ENCODE measurements around the gene ENTPD2. TPM values are rescaled to one million over a fixed set of nuclear protein-coding genes. Genes with fewer than 3 reads are reported as not detected.
A peak's percentile ranks its signal among the peaks of the same experiment; 100 is the strongest.

ENTPD2 gene
- total RNA-seq, 1 experiment from 2014 or later = 8.3 TPM

GRCh38 chr9:137046088-137046787 lies 7.6 kb downstream of the ENTPD2 start, which contains the start of gene NPDC1 (continued):
- TF ChIP-seq ZNF281 (CRISPR knock-in tag; IDR thresholded peaks at IDR 0.05) (peak; percentile 76; the same call in 1 of the 2 replicates), ZNF232 (CRISPR knock-in tag; IDR thresholded peaks at IDR 0.05) (peak; percentile 9; the same call in 1 of the 2 replicates), KAT7 (CRISPR knock-in tag; IDR thresholded peaks at IDR 0.05; ENCODE audit: borderline replicate concordance) (0 out of 2 replicates have a peak, but pooled peaks have one; percentile 59), NFE2L1 (CRISPR knock-in tag; IDR thresholded peaks at IDR 0.05) (peak; percentile 66; the same call in 1 of the 2 replicates), FOXP1 (CRISPR knock-in tag; IDR thresholded peaks at IDR 0.05; ENCODE audit: borderline replicate concordance) (no peak; the same call in none of the 2 replicates), CREM (CRISPR knock-in tag; IDR thresholded peaks at IDR 0.05) (0 out of 2 replicates have a peak, but pooled peaks have one; percentile 3), SOX15 (CRISPR knock-in tag; IDR thresholded peaks at IDR 0.05) (no peak), MYBL2 (CRISPR knock-in tag; IDR thresholded peaks at IDR 0.05) (peak; percentile 62; the same call in 1 of the 2 replicates), NR2C2 (CRISPR knock-in tag; IDR thresholded peaks at IDR 0.05) (no peak), ATF1 (CRISPR knock-in tag; IDR thresholded peaks at IDR 0.05) (0 out of 2 replicates have a peak, but pooled peaks have one; percentile 54), FOXP4 (CRISPR knock-in tag; IDR thresholded peaks at IDR 0.05) (peak; percentile 80), USF1 (CRISPR knock-in tag; IDR thresholded peaks at IDR 0.05) (peak; percentile 68), ETV6 (CRISPR knock-in tag; IDR thresholded peaks at IDR 0.05) (peak; percentile 56; the same call in 1 of the 2 replicates), ERG (CRISPR knock-in tag; IDR thresholded peaks at IDR 0.05) (no peak)

GRCh38 chr9:137045294-137046087 lies 8.4 kb downstream of the ENTPD2 start:
- CTCF ChIA-PET = interaction anchor here (1.0 to 3.9 kb wide), 8 partner anchors 11 to 98 kb away, joined by 3 to 41 read pairs (median 6); partner anchors contain the start of genes LCN12 and SAPCD2
- no peak overlapping the region for H3K27ac Mint-ChIP-seq
- no peak for TF ChIP-seq ZNF232 (CRISPR knock-in tag; IDR thresholded peaks at IDR 0.05)
- TF ChIP-seq ELF4 (CRISPR knock-in tag; IDR thresholded peaks at IDR 0.05; ENCODE audit: low read depth) = 0 out of 2 replicates have a peak, but pooled peaks have one; percentile 22
- TF ChIP-seq SP1 (CRISPR knock-in tag; conservative IDR thresholded peaks at IDR 0.05) = peak; percentile 25; the same call in 1 of the 2 replicates
- no peak for TF ChIP-seq RORB (CRISPR knock-in tag; IDR thresholded peaks at IDR 0.05)
- no peak for TF ChIP-seq TCF7 (CRISPR knock-in tag; IDR thresholded peaks at IDR 0.05; ENCODE audit: low read depth)
- 0 out of 2 replicates have a peak, but pooled peaks have one; percentile 18 for TF ChIP-seq CREM (CRISPR knock-in tag; IDR thresholded peaks at IDR 0.05)
- no peak for TF ChIP-seq E2F4 (CRISPR knock-in tag; IDR thresholded peaks at IDR 0.05; ENCODE audit: borderline replicate concordance, low read depth)
- TF ChIP-seq E2F1 (CRISPR knock-in tag; IDR thresholded peaks at IDR 0.05) = no peak
- TF ChIP-seq IRF2 (CRISPR knock-in tag; IDR thresholded peaks at IDR 0.05; ENCODE audit: borderline replicate concordance, low read depth) = no peak
- no peak for TF ChIP-seq SOX15 (CRISPR knock-in tag; IDR thresholded peaks at IDR 0.05)
- no peak for TF ChIP-seq JUN (CRISPR knock-in tag; IDR thresholded peaks at IDR 0.05)
- no peak for TF ChIP-seq ZSCAN18 (CRISPR knock-in tag; IDR thresholded peaks at IDR 0.05)

More at GRCh38 chr9:137045294-137046087, 8.4 kb downstream of the ENTPD2 start:
- POLR2A ChIA-PET = no interaction called here
- ATAC-seq (peak; percentile 15), DNase-seq (ENCODE audit: low spot score) (peak; percentile 59)
- H3K36me3 Mint-ChIP-seq = no peaks in the 10 kb centered on the region
- peaks cover 10% of the 10 kb centered on the region for H3K4me1 Mint-ChIP-seq
- peaks cover 45% of the 10 kb centered on the region for H3K27me3 Mint-ChIP-seq (ENCODE audit: low read depth)
- no peaks in the 10 kb centered on the region for H3K9me3 Mint-ChIP-seq
- peak overlapping the region; percentile 77 for H3K4me3 Mint-ChIP-seq
